Hematopoietic multipotent progenitor cell (in vitro differentiated cells): ENCODE measurements around the gene CACUL1. TPM values are rescaled to one million over a fixed set of nuclear protein-coding genes. Genes with fewer than 3 reads are reported as not detected.
"Not testable (repeated sequence)": the region's sequence is repeated elsewhere in the genome, so short reads cannot be mapped to it uniquely, and the experiment has no call there.

ENCODE experiments used
- DNase-seq, 3 donors: peaks; one replicate each; pipeline ENCODE4 v3.0.0-alpha.2; 2011 to 2015; ENCODE audit warnings: low read depth in 2 of 3, low spot score in 2 of 3
- total RNA-seq: library from RNA; depleted of rRNA; stranded (reverse); fragments of >200 nt; gene quantifications from one replicate; pipeline ENCODE4 v1.2.3, GENCODE V29; 2012

CACUL1 gene
- total RNA-seq, 1 donor, result 15.3 TPM

- no peak for DNase-seq
Observed at GRCh38 chr10:118769898-118770600, 15.3 kb upstream of the CACUL1 start.

- no peak for DNase-seq
Observed at GRCh38 chr10:118768041-118768919, 13.5 kb upstream of the CACUL1 start.

GRCh38 chr10:118767297-118768040 is 12.7 kb upstream of the CACUL1 start:
- no peak for DNase-seq

- no peak for DNase-seq
Observed at GRCh38 chr10:118764195-118764594, 9.4 kb upstream of the CACUL1 start.

GRCh38 chr10:118763202-118763988 is 8.6 kb upstream of the CACUL1 start:
- DNase-seq, result no peak

GRCh38 chr10:118760265-118760664 is 5.5 kb upstream of the CACUL1 start:
- DNase-seq, result no peak

- no peak for DNase-seq
Observed at GRCh38 chr10:118758449-118758848, 3.7 kb upstream of the CACUL1 start.

- DNase-seq, result peak in 2 of 3 donors; percentile 9 to 58
Observed at GRCh38 chr10:118754229-118754555, 578 bp downstream of the CACUL1 start.

- DNase-seq, result no peak
Observed at GRCh38 chr10:118753331-118754228, 1.2 kb downstream of the CACUL1 start.

- DNase-seq, result no peak
Observed at GRCh38 chr10:118752409-118752808, 2.4 kb downstream of the CACUL1 start.

GRCh38 chr10:118751265-118751664 is 3.5 kb downstream of the CACUL1 start:
- no peak for DNase-seq

DNA sequence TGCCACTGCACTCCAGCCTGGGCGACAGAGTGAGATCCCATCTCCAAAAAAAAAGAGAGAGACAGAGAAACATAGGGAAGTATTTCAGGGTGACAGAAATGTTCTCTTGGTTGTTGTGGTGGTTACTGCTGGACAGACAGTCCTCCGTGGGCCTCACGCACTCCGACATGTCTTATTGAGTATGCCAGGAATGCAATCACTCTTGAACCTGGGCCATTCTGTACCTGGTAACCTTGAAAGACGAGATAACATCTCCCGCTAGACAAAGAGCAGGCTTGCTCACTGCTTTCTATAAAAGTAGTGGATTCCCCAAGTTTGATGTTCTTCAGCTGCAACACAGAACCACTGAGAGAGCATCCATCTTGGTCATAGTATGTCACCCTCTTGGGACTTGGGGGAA is 6.7 kb downstream of the CACUL1 start:
- DNase-seq, result no peak

DNA sequence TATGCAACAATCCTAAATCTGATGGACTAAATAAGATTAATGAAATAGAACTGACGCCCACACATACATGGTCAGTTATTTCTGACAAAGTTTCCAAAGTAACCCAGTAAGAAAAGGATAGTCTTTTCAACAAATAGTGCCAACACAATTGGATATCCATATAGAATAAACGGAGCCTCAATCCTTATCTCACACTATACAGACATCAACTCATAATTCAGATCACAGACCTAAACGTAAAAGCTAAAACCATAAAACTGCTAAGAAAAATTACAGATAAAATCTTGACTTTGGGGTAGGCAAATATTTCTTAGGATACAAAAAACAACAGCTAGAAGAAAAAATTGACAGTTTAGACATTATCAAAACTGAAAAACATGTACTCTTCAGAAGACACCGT is 8.5 kb downstream of the CACUL1 start:
- no peak for DNase-seq

- no peak for DNase-seq
Observed at GRCh38 chr10:118745056-118745455, 9.7 kb downstream of the CACUL1 start.

- DNase-seq, result not testable (repeated sequence)
Observed at GRCh38 chr10:118744346-118744918, 10.3 kb downstream of the CACUL1 start.

DNA sequence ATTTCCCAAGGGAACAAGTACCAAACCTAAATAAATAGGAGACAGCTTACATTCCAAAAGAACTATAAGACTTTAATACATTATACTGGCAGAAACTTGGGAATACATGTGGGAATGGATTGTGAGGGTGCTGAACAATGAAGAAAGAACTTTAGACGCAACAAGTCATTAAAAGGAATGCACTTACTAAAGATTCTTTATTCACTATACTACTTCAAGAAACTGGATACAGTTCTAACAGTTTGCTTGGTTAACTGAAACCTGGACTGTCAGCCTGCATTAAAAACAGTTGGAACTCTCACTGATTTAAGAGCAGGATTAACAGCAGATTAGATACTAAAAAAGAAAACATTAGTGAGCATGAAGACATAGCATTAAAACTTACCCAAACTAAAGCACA is 12.0 kb downstream of the CACUL1 start:
- no peak for DNase-seq

DNA sequence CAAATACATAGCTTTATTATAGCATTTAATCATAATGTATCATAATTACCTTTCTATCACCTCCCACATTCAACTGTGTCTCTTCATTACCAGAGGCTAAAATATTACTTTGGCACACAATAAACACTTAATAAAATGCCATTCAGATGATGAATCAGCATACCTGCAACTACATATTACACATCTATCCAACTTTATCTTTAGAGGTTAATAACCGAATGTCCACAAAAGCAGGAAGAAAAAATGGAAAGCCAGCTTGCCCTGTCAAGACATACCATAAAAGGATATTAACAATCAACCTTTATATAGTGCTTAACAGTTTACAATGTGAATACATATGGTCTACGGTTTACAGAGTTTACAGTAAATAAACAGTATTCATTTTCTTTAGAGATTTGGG is 12.7 kb downstream of the CACUL1 start:
- DNase-seq, result no peak

DNA sequence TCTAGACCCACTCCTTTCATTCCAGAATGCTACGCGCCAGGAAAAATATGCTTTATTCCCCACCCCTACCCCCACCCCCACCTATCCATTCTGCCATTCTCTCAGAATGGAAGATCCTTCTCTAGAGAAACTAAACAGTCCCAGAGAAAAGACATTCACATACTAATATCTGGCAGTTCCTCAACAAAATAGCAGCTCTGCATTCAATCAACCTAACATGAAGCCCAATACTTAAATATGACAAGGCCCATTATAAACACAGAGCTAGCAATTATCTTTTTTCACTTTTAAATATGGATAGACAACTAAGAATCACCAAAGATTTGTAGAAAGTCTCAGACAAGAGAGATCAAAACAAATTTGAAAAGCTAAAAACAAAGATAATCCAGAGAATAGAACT is 16.4 kb downstream of the CACUL1 start:
- DNase-seq, result no peak

DNA sequence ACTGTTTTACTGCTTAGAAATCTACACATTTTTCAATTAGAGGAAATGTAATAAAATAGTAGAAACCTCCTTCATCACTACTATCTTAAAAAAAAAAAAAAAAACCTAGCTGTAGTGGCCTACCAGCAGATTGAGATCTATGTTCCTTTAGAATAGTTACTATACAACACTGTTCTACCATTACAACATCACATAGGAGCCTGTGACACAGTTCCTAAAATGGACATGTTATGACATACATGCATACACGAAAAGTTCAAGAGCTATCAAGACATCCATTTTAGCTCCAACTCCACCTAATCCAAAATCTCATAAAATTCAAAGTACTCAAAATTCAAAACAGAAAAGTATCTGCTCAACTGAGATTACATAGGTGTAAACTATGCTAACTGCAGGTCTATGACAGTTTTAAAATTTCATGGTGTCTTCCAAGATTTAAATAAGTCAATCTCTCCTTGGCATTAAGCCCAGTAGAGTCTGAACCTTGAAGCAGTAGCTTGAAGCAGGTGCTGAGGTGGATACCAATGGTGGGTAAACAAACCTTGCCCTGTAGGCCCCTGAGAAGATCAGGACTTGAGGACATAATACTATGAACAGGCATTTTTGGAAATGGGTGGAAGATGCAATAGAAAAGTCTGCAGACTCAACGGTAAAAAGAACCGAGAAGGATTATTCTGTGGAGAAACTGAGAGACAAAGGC is 17.0 kb downstream of the CACUL1 start:
- no peak for DNase-seq
